ENCODE data around the gene ACY1.

Gene ACY1

GRCh38 chr3:51984269-51984647, 923 bp downstream of the ACY1 start:
- Histone ChIP-seq H4K20me1 (ENCODE audit: insufficient read depth, low read length) (no peaks in the 10 kb centered on the region), H3K79me2 (ENCODE audit: low read length) (peaks cover 8% of the 10 kb centered on the region), H2AFZ (ENCODE audit: low read length) (no peak overlapping the region), H3K27ac (ENCODE audit: low read length) (no peak overlapping the region), H3K9me3 (replicated peaks; ENCODE audit: insufficient read depth, low read length) (no peaks in the 10 kb centered on the region), H3K4me1 (ENCODE audit: low read length) (no peaks in the 10 kb centered on the region), H3K9ac (ENCODE audit: low read length) (no peak overlapping the region), H3K4me2 (ENCODE audit: low read depth, low read length) (no peak overlapping the region), H3F3A (ENCODE audit: insufficient read depth, low read length) (peaks cover 27% of the 10 kb centered on the region), H3K36me3 (replicated peaks; ENCODE audit: insufficient read depth, low read length) (no peaks in the 10 kb centered on the region), H3K4me3 (ENCODE audit: low read length) (no peak overlapping the region), H3K27me3 (replicated peaks; ENCODE audit: insufficient read depth, low read length) (no peaks in the 10 kb centered on the region), H3K9me2 (replicated peaks; ENCODE audit: insufficient read depth, low read length) (no peaks in the 10 kb centered on the region)
- DNase-seq = no peak
- TF ChIP-seq CTCF (IDR thresholded peaks at IDR 0.05; ENCODE audit: low read length) (no peak), EZH2 (optimal IDR thresholded peaks at IDR 0.05; ENCODE audit: low read depth, low read length) (no peak), EZH2phosphoT487 (IDR thresholded peaks at IDR 0.05; ENCODE audit: low read length) (no peak)

GRCh38 chr3:51985063-51985462, 1.7 kb downstream of the ACY1 start:
- Histone ChIP-seq H3K27ac (ENCODE audit: low read length) (no peak overlapping the region), H2AFZ (ENCODE audit: low read length) (no peak overlapping the region), H3K9me2 (replicated peaks; ENCODE audit: insufficient read depth, low read length) (no peaks in the 10 kb centered on the region), H3K79me2 (ENCODE audit: low read length) (peaks cover 8% of the 10 kb centered on the region), H3F3A (ENCODE audit: insufficient read depth, low read length) (peaks cover 29% of the 10 kb centered on the region), H3K9ac (ENCODE audit: low read length) (no peak overlapping the region), H3K4me1 (ENCODE audit: low read length) (no peaks in the 10 kb centered on the region), H3K27me3 (replicated peaks; ENCODE audit: insufficient read depth, low read length) (no peaks in the 10 kb centered on the region), H4K20me1 (ENCODE audit: insufficient read depth, low read length) (no peaks in the 10 kb centered on the region), H3K4me3 (ENCODE audit: low read length) (no peak overlapping the region), H3K4me2 (ENCODE audit: low read depth, low read length) (no peak overlapping the region), H3K36me3 (replicated peaks; ENCODE audit: insufficient read depth, low read length) (no peaks in the 10 kb centered on the region), H3K9me3 (replicated peaks; ENCODE audit: insufficient read depth, low read length) (no peaks in the 10 kb centered on the region)
- TF ChIP-seq CTCF (IDR thresholded peaks at IDR 0.05; ENCODE audit: low read length) (no peak), EZH2phosphoT487 (IDR thresholded peaks at IDR 0.05; ENCODE audit: low read length) (no peak), EZH2 (optimal IDR thresholded peaks at IDR 0.05; ENCODE audit: low read depth, low read length) (no peak)
- no peak for DNase-seq

- Histone ChIP-seq H3K4me2 (ENCODE audit: low read depth, low read length) (no peak overlapping the region), H3K9me2 (replicated peaks; ENCODE audit: insufficient read depth, low read length) (no peaks in the 10 kb centered on the region), H3F3A (ENCODE audit: insufficient read depth, low read length) (peaks cover 29% of the 10 kb centered on the region), H3K9ac (ENCODE audit: low read length) (no peak overlapping the region), H3K27ac (ENCODE audit: low read length) (no peak overlapping the region), H3K36me3 (replicated peaks; ENCODE audit: insufficient read depth, low read length) (no peaks in the 10 kb centered on the region), H3K4me3 (ENCODE audit: low read length) (no peak overlapping the region), H3K9me3 (replicated peaks; ENCODE audit: insufficient read depth, low read length) (no peaks in the 10 kb centered on the region), H3K4me1 (ENCODE audit: low read length) (no peaks in the 10 kb centered on the region), H2AFZ (ENCODE audit: low read length) (no peak overlapping the region), H4K20me1 (ENCODE audit: insufficient read depth, low read length) (no peaks in the 10 kb centered on the region), H3K79me2 (ENCODE audit: low read length) (peaks cover 1% of the 10 kb centered on the region), H3K27me3 (replicated peaks; ENCODE audit: insufficient read depth, low read length) (no peaks in the 10 kb centered on the region)
- no peak for DNase-seq
- TF ChIP-seq EZH2 (optimal IDR thresholded peaks at IDR 0.05; ENCODE audit: low read depth, low read length) (no peak), EZH2phosphoT487 (IDR thresholded peaks at IDR 0.05; ENCODE audit: low read length) (no peak), CTCF (IDR thresholded peaks at IDR 0.05; ENCODE audit: low read length) (no peak)
These were observed 2.9 kb downstream of the ACY1 start for GRCh38 chr3:51986010-51986947.

Data from MM.1S (cell line).